ENCODE measurements around the gene RMI2. TPM values are rescaled to one million over a fixed set of nuclear protein-coding genes. Genes with fewer than 3 reads are reported as not detected.

RMI2 gene
- total and polyA plus RNA-seq, 8 donors, result 0.35 to 3.2 (median 1.2) TPM

DNA sequence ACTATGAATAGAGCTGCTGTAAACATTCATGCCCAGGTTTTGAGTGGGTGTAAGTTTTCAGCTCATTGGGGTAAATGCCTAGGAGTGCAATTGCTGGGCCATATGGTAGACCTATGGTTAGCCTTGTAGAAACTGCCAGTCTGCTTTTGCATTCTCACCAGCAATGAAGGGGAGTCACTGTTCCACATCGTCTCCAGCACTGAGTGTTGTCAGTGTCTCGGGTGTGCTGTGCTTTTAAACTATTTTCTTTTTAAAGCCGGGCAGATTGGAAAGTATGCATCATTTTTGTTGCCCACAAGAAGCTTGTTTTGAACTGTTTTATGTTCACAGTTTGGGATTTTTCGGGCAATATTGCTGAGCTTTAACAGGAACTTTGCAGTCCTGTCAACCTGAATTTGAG, 7.9 kb downstream of the RMI2 start:
- Histone ChIP-seq H3K9me3 (no peaks in the 10 kb centered on the region), H3K36me3 (no peaks in the 10 kb centered on the region), H3K4me1 (peaks cover 0 to 4% (median 0%) of the 10 kb centered on the region in 3 donors), H3K27me3 (no peaks in the 10 kb centered on the region), H3K4me3 (no peak overlapping the region), H3K27ac (no peak overlapping the region)
- ATAC-seq, result no peak
- FAIRE-seq, result no peak
- DNase-seq, result no peak
- WGBS, 2 donors, result 61 to 67% methylated on average over 4 of the region's 4 CpGs
- intact Hi-C loops (cut with DNase I), result no loop called here
- TF ChIP-seq, protein P1, sequence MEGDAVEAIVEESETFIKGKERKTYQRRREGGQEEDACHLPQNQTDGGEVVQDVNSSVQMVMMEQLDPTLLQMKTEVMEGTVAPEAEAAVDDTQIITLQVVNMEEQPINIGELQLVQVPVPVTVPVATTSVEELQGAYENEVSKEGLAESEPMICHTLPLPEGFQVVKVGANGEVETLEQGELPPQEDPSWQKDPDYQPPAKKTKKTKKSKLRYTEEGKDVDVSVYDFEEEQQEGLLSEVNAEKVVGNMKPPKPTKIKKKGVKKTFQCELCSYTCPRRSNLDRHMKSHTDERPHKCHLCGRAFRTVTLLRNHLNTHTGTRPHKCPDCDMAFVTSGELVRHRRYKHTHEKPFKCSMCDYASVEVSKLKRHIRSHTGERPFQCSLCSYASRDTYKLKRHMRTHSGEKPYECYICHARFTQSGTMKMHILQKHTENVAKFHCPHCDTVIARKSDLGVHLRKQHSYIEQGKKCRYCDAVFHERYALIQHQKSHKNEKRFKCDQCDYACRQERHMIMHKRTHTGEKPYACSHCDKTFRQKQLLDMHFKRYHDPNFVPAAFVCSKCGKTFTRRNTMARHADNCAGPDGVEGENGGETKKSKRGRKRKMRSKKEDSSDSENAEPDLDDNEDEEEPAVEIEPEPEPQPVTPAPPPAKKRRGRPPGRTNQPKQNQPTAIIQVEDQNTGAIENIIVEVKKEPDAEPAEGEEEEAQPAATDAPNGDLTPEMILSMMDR (IDR thresholded peaks at IDR 0.05), result no peak

- Histone ChIP-seq H3K9me3 (no peaks in the 10 kb centered on the region), H3K27ac (no peak overlapping the region), H3K4me3 (no peak overlapping the region), H3K27me3 (no peaks in the 10 kb centered on the region), H3K36me3 (no peaks in the 10 kb centered on the region), H3K4me1 (no peaks in the 10 kb centered on the region)
- 89 to 93% methylated on average over 5 of the region's 5 CpGs for WGBS, 2 donors
- intact Hi-C loops (cut with DNase I), result no loop called here
- TF ChIP-seq, protein P1 (IDR thresholded peaks at IDR 0.05), result no peak
- FAIRE-seq, result no peak
- no peak for ATAC-seq
- no peak for DNase-seq
These were observed 9.1 kb downstream of the RMI2 start for GRCh38 chr16:11354407-11354732.

GRCh38 chr16:11354733-11355574, 9.7 kb downstream of the RMI2 start:
- ATAC-seq (no peak), DNase-seq (no peak), FAIRE-seq (no peak)
- H3K4me3 ChIP-seq, result no peak overlapping the region
- WGBS, 2 donors, result 78 to 81% methylated on average over 11 of the region's 11 CpGs
- H3K36me3 ChIP-seq, result no peaks in the 10 kb centered on the region
- H3K27ac ChIP-seq, result no peak overlapping the region
- TF ChIP-seq, protein P1 (IDR thresholded peaks at IDR 0.05), result no peak
- no peaks in the 10 kb centered on the region for H3K27me3 ChIP-seq
- H3K9me3 ChIP-seq, result no peaks in the 10 kb centered on the region
- H3K4me1 ChIP-seq, result no peaks in the 10 kb centered on the region
- intact Hi-C loops (cut with DNase I), result loop anchor here in 1 of 3 donors (5.0 kb wide), 1 partner anchor 383 kb away; no protein-coding TSS in a partner anchor

DNA sequence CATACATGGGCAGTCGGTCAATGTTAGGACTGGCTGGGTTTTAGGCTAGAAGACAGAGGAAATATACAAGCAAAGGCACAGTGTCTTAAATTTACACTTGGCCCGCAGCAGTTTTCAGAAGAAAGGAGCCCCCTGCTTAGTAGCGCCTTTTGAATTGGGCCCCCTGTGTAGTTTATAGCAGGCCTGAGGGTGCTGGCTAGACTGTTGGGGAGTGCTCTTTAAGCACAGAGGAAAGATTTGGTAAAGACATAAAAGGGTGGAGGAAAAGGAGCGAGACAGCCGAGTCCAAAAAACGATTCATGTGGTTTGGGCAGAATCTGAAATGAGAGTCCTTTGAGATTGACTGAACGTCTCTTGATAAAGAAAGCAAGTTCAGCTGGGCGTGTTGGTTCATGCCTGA, 10.6 kb downstream of the RMI2 start:
- Histone ChIP-seq H3K4me3 (no peak overlapping the region), H3K9me3 (no peaks in the 10 kb centered on the region), H3K27me3 (no peaks in the 10 kb centered on the region), H3K36me3 (no peaks in the 10 kb centered on the region), H3K27ac (no peak overlapping the region), H3K4me1 (no peaks in the 10 kb centered on the region)
- no peak for ATAC-seq
- TF ChIP-seq, protein P1 (IDR thresholded peaks at IDR 0.05), result no peak
- FAIRE-seq, result no peak
- WGBS, 2 donors, result 72 to 80% methylated on average over 8 of the region's 8 CpGs
- no peak for DNase-seq
- intact Hi-C loops (cut with DNase I), result loop anchor here in 1 of 3 donors (5.0 kb wide), 1 partner anchor 384 kb away; no protein-coding TSS in a partner anchor
